Glomerular visceral epithelial cell (primary cell): ENCODE measurements around the gene SCAP.
"Not testable (repeated sequence)": the region's sequence is repeated elsewhere in the genome, so short reads cannot be mapped to it uniquely, and the experiment has no call there.

Source experiments
- DNase-seq: peaks from one replicate; pipeline ENCODE4 v3.0.0-alpha.2; 2016; ENCODE audit errors: extremely low spot score

The SCAP gene

DNA sequence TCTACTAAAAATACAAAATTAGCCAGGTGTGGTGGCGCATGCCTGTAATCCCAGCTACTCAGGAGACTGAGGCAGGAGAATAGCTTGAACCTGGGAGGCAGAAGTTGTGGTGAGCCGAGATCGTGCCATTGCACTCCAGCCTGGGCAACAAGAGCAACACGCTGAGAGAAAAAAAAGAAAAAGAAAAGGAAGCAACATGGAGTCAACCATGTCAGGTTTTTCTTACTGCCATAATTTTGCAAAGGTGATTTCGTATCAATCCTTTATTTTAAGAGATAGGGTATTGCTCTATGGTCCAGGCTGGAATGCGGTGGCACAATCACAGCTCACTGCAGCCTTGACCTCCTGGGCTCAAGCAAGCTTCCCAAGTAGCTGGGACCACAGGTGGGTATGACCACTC, 4.5 kb upstream of the SCAP start:
- DNase-seq, result not testable (repeated sequence)

DNA sequence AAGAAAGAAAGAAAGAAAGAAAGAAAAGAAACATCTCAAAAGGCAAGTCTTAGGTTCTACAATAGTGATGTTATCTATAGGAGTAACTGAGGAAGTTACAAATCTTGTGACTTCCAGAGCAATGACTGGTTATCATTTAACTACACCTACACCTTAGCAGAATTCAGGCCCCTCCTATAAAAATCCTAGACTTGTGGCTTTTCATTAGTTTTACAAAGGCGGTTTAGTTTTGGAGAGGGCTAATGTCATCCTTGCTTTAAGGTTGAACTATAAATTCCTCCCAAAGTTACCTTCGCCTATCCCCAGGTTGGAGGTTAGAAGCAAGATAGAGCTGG, 4.1 kb upstream of the SCAP start:
- DNase-seq, result no peak

DNA sequence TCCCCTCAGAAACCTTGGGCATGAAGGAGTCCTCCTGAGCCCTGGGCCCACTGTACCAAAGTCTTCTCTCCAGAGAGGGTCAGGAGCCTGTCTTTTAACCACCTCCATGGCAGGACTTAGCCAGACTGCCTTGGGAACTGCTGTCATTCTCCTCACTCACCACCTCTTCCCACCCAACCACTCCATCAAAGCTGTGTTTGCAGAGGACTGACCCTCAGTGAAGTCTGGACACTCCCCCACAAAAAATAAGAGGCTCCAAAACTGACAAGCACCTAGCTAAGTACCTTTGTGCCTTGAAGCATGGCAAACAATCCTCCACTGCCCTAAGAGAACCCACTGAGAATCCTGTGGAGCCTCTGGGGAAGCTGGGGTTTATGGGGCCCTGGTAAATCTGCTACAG, 2.3 kb upstream of the SCAP start:
- no peak for DNase-seq

DNA sequence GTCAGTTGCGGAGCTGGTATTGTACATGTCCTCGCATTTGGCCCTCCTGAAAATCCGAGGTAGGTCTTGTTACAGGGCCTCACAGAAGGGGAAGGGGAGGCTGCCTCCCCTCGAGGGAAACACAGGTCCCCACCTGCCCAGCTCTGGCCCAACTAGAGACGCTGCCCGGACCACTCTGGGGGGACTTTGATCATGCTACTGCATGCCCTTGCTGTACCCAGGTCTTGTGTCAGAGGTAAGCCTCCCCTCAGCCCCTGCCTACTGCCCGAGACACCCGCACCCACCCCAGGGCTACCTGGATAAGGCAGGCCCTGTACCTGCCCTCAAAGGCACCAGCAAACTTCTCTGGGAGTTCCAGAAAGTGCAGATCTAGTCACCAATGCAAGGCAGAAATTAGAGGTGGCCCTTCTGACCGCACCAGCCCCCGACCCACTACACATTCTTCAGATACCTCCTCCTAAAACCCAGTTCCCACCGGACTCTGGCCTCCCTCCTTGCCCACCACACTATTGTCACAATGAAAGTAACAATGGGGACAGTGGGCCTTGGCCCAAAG, 981 bp upstream of the SCAP start:
- DNase-seq, result no peak

- no peak for DNase-seq
Observed at GRCh38 chr3:47476330-47476626, 537 bp upstream of the SCAP start.

DNA sequence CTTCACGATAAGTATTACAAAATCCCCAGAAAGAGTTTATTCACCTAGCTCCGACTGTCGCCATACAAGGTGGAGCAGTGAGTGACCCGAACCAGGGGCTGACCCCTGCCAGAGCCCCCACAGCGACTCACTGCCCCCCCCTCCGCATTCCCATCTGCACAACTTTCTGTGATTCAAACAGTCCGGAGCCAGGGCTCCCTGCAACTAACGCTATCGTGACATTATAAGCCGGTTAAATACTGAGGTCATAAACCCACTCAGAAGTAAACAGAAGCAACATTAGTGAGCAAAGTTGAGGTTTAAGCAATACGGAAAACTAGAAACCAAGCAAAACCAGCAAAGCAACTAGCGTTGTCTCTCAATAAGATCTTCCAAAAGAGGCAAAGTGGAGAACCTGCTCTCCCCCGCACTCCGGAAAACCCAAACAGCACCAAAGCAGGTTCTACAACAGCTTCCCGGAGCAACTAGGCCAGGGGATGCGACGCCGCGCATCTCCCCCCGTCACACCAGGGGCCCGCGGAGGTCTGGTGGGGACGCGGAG, 642 bp downstream of the SCAP start:
- no peak for DNase-seq

GRCh38 chr3:47473391-47473790, 2.4 kb downstream of the SCAP start:
- DNase-seq, result no peak

- no peak for DNase-seq
Observed at GRCh38 chr3:47469616-47470015, 6.1 kb downstream of the SCAP start.

- not testable (repeated sequence) for DNase-seq
Observed at GRCh38 chr3:47468315-47468714, 7.4 kb downstream of the SCAP start.

DNA sequence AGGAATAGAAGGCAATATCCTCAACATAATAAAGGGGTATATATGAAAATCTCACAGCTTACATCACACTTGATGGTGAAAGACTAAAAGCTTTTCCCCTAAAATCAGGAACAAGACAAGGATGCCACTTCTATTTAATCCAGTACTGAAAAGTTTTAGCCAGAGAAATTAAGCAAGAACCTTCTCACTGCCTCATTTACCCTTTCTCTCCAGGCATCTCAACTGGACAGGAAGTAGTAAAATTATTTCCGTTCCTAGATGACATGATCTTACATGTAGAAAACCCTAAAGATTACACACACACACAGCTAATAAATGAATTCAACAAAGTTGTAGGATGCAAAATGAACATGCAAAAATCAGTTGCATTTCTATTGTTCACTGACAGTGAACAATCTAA, 11.2 kb downstream of the SCAP start:
- DNase-seq, result no peak

- not testable (repeated sequence) for DNase-seq
Observed at GRCh38 chr3:47459534-47460085, 16.1 kb downstream of the SCAP start.

DNA sequence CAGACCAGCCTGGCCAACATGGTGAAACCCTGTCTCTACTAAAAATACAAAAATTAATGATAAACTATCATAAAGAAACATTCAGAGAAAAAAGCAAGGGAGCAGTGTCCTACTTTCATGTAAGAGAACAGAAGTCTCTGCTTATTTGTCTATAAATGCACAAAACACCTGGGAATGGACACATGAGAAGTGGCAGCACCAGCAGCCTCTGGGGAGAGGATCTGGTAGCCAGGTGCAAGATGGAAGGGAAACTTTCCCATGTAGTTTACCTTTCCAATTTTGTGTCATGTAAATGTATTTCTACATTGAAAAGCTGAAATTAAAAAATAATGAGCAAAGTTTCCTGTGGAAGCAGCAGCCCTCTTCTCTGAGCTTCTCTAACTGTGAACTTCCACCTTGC, 18.8 kb downstream of the SCAP start:
- no peak for DNase-seq

DNA sequence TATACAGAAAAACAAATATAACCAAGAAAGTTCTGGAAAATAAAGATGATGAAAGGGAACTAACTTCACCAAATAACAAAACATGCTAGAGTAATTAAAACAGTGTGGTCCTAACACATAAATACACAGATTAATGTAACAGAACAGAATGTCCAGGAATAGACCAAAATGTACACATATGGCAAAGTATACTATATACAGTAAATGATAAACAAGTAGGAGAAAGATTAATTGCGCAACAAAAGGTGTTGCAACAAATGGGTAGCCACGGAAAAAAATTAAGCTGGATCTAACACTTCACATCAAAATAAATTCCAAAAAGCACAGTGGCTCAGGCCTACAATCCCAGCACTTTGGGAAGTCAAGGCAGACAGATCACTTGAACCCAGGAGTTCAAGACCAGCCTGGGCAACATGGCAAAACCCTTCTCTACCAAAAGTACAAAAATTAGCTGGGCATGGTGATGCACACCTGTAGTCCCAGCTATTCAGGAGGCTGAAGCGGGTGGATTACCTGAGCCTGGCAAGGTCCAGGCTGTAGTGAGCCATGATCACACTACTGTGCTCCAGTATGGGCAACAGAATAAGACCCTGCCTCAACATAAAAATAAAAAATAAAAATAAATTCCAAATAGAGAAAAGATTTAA, 19.8 kb downstream of the SCAP start:
- DNase-seq, result no peak

GRCh38 chr3:47452453-47453215, 23.1 kb downstream of the SCAP start:
- no peak for DNase-seq

- DNase-seq, result no peak
Observed at GRCh38 chr3:47444103-47444502, 31.6 kb downstream of the SCAP start.

DNA sequence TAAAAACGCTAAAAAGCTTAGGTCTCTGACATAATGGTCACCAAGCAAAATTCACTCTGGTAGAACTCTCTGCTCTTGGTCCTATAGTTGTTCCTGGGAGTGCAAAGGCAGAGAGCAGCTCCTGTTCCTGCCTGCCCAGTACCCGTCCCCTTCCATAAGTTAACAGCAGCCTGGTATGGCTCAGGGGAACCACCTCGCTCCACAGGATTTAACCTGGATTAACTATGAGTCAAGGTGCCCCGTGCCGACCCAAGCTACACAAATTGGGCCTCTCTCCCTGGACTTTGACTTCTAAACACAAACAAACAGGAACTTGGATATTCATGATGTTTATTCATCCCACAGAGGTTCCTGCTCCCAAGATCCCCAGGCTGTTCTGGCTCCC, 32.1 kb downstream of the SCAP start:
- DNase-seq, result no peak

- DNase-seq, result no peak
Observed at GRCh38 chr3:47441796-47442551, 33.8 kb downstream of the SCAP start.

GRCh38 chr3:47440131-47440530, 35.6 kb downstream of the SCAP start:
- DNase-seq, result no peak

- no peak for DNase-seq
Observed at GRCh38 chr3:47436180-47436579, 39.6 kb downstream of the SCAP start.

- no peak for DNase-seq
Observed at GRCh38 chr3:47434849-47435248, 40.9 kb downstream of the SCAP start.

GRCh38 chr3:47433796-47434195, 41.9 kb downstream of the SCAP start:
- DNase-seq, result no peak

DNA sequence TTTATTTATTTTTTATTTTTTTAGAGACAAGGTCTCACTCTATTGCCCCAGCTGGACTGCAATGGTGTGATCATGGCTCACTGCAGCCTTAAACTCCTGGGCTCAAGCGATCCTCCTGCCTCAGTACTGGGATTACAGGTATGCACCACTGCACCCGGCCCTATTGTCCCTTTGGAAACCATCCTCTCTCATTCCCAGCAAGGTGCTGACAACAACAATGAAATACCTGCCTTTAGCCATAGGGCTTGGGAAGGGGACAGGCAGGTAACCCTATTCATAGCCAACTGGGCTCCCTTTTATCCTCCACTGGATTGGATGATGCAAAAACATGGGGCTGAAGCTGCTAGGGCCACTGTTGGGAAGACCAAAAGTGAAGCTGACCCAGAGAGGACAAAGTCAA, 43.1 kb downstream of the SCAP start:
- DNase-seq, result no peak
